ENCODE measurements around the gene SRGAP2C.
"Not testable (repeated sequence)": the region's sequence is repeated elsewhere in the genome, so short reads cannot be mapped to it uniquely, and the experiment has no call there.

- TF ChIP-seq, protein P1, sequence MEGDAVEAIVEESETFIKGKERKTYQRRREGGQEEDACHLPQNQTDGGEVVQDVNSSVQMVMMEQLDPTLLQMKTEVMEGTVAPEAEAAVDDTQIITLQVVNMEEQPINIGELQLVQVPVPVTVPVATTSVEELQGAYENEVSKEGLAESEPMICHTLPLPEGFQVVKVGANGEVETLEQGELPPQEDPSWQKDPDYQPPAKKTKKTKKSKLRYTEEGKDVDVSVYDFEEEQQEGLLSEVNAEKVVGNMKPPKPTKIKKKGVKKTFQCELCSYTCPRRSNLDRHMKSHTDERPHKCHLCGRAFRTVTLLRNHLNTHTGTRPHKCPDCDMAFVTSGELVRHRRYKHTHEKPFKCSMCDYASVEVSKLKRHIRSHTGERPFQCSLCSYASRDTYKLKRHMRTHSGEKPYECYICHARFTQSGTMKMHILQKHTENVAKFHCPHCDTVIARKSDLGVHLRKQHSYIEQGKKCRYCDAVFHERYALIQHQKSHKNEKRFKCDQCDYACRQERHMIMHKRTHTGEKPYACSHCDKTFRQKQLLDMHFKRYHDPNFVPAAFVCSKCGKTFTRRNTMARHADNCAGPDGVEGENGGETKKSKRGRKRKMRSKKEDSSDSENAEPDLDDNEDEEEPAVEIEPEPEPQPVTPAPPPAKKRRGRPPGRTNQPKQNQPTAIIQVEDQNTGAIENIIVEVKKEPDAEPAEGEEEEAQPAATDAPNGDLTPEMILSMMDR (IDR thresholded peaks at IDR 0.05), result not testable (repeated sequence)
- TF ChIP-seq POLR2A (IDR thresholded peaks at IDR 0.05), result not testable (repeated sequence)
Measured at GRCh38 chr1:121348115-121348514, 163.3 kb downstream of the SRGAP2C start.
